GM12872 (cell line): ENCODE data around the gene FAM135A.

Experiments used
- CTCF ChIP-seq: IDR thresholded peaks from 3 replicates; pipeline ENCODE4 v1.5.1; 2011; ENCODE audit warnings: low read depth, mild to moderate bottlenecking, low read length, moderate library complexity; ENCODE audit not compliant: insufficient read depth

The FAM135A gene

GRCh38 chr6:70385901-70386300, 27.4 kb upstream of the FAM135A start:
- no peak for TF ChIP-seq CTCF

- no peak for TF ChIP-seq CTCF
Observed at GRCh38 chr6:70388814-70389213, 24.5 kb upstream of the FAM135A start.

- TF ChIP-seq CTCF = no peak
Observed at GRCh38 chr6:70389261-70389660, 24.0 kb upstream of the FAM135A start.

- no peak for TF ChIP-seq CTCF
Observed at GRCh38 chr6:70390067-70390466, 23.2 kb upstream of the FAM135A start.

- no peak for TF ChIP-seq CTCF
Observed at GRCh38 chr6:70391492-70391891, 21.8 kb upstream of the FAM135A start.

- TF ChIP-seq CTCF = no peak
Observed at GRCh38 chr6:70394518-70395300, 18.6 kb upstream of the FAM135A start.

- TF ChIP-seq CTCF = no peak
Observed at GRCh38 chr6:70395301-70395672, 18.0 kb upstream of the FAM135A start.

- TF ChIP-seq CTCF = no peak
Observed at GRCh38 chr6:70396163-70396562, 17.1 kb upstream of the FAM135A start.
